SHP77 (cell line): ENCODE measurements around the gene TNIK.

Experiments
- DNase-seq, 2 experiments: peaks; one replicate each; lab custom pipeline; 2025; lab: John Stamatoyannopoulos, UW

TNIK gene

GRCh38 chr3:171192176-171192854, 267.9 kb downstream of the TNIK start:
- DNase-seq = no peak

GRCh38 chr3:171190668-171191067, 269.5 kb downstream of the TNIK start:
- no peak for DNase-seq

- DNase-seq = no peak
Observed at GRCh38 chr3:171189394-171190080, 270.7 kb downstream of the TNIK start.

GRCh38 chr3:171187706-171188290, 272.4 kb downstream of the TNIK start:
- peak; percentile 10 to 14 for DNase-seq

- no peak for DNase-seq
Observed at GRCh38 chr3:171186817-171187500, 273.2 kb downstream of the TNIK start.

GRCh38 chr3:171186383-171186782, 273.8 kb downstream of the TNIK start:
- no peak for DNase-seq

GRCh38 chr3:171185959-171186358, 274.2 kb downstream of the TNIK start:
- DNase-seq = no peak

- no peak for DNase-seq
Observed at GRCh38 chr3:171184372-171184771, 275.8 kb downstream of the TNIK start.

- no peak for DNase-seq
Observed at GRCh38 chr3:171183042-171183441, 277.2 kb downstream of the TNIK start.

GRCh38 chr3:171181907-171182690, 278.1 kb downstream of the TNIK start:
- DNase-seq = no peak

GRCh38 chr3:171178714-171179113, 281.5 kb downstream of the TNIK start:
- DNase-seq = no peak

GRCh38 chr3:171177553-171177952, 282.7 kb downstream of the TNIK start:
- no peak for DNase-seq

- DNase-seq = no peak
Observed at GRCh38 chr3:171177056-171177455, 283.1 kb downstream of the TNIK start.

GRCh38 chr3:171176244-171176933, 283.8 kb downstream of the TNIK start:
- DNase-seq = no peak

- DNase-seq = no peak
Observed at GRCh38 chr3:171175741-171176234, 284.4 kb downstream of the TNIK start.

- no peak for DNase-seq
Observed at GRCh38 chr3:171173736-171174135, 286.5 kb downstream of the TNIK start.

- no peak for DNase-seq
Observed at GRCh38 chr3:171172070-171172469, 288.1 kb downstream of the TNIK start.

- no peak for DNase-seq
Observed at GRCh38 chr3:171169866-171170265, 290.3 kb downstream of the TNIK start.

GRCh38 chr3:171169443-171169842, 290.8 kb downstream of the TNIK start:
- DNase-seq = no peak

- no peak for DNase-seq
Observed at GRCh38 chr3:171168551-171168950, 291.7 kb downstream of the TNIK start.

GRCh38 chr3:171168086-171168485, 292.1 kb downstream of the TNIK start:
- peak in 1 of 2 experiments; percentile 10 for DNase-seq
